ENCODE results near the gene RBM33.

GRCh38 chr7:155792315-155792960 lies 148.0 kb downstream of the RBM33 start:
- no peak for TF ChIP-seq CTCF (IDR thresholded peaks at IDR 0.05; ENCODE audit: borderline replicate concordance, extremely low read depth, low read length, poor library complexity, severe bottlenecking)
- no peak for TF ChIP-seq EZH2 (IDR thresholded peaks at IDR 0.05; ENCODE audit: borderline replicate concordance, low read depth, low read length, severe bottlenecking)
